Lower leg skin (tissue), 3 donors: ENCODE data around the gene CDNF.

Experiments used
- CTCF ChIP-seq, 3 donors: fragments of 450-650 bp; IDR thresholded peaks; one replicate each; pipeline ENCODE4 v1.5.1; 2016; ENCODE audit warnings: antibody characterized with exemption in 3 of 3, mild to moderate bottlenecking in 3 of 3, moderate library complexity in 2 of 3
- POLR2A ChIP-seq, 2 donors: fragments of 450-650 bp; IDR thresholded peaks; one replicate each; pipeline ENCODE4 v1.6.1; 2016 to 2017; ENCODE audit warnings: antibody characterized with exemption in 2 of 2, mild to moderate bottlenecking in 1 of 2, moderate library complexity in 1 of 2

- TF ChIP-seq POLR2A (IDR thresholded peaks at IDR 0.05) (no peak), CTCF (IDR thresholded peaks at IDR 0.05) (no peak)
These were observed 41.5 kb upstream of the CDNF start for GRCh38 chr10:14879124-14879927.
